ENCODE data around the gene AK5.

AK5 gene

DNA sequence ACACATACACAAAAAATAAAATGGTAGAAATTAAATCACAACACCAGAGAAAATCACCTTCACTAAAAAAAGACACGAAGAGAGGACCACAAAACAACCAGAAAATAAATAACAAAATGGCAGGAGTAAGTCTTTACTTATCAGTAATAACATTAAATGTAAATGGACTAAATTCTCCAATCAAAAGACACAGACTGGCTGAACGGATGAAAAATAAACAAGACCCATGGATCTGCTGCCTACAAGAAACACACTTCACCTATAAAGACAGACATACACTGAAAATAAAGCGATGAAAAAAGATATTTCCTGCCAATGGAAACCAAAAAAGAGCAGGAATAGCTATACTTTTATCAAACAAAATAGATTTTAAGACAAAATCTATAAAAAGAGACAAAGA lies 327.1 kb downstream of the AK5 start:
- DNase-seq (ENCODE audit: low spot score), result no peak
- no peak for ATAC-seq (ENCODE audit: low read depth)
- H3K4me3 ChIP-seq (ENCODE audit: severe bottlenecking), result no peak overlapping the region
- peaks cover 21% of the 10 kb centered on the region for H3K9me3 ChIP-seq (ENCODE audit: severe bottlenecking)
- H3K36me3 ChIP-seq (ENCODE audit: low read depth), result peaks cover 36% of the 10 kb centered on the region
- H3K27ac ChIP-seq (ENCODE audit: poor library complexity, severe bottlenecking), result no peak overlapping the region
- no peaks in the 10 kb centered on the region for H3K27me3 ChIP-seq (ENCODE audit: insufficient read depth, poor library complexity, severe bottlenecking)
- TF ChIP-seq, protein P1, sequence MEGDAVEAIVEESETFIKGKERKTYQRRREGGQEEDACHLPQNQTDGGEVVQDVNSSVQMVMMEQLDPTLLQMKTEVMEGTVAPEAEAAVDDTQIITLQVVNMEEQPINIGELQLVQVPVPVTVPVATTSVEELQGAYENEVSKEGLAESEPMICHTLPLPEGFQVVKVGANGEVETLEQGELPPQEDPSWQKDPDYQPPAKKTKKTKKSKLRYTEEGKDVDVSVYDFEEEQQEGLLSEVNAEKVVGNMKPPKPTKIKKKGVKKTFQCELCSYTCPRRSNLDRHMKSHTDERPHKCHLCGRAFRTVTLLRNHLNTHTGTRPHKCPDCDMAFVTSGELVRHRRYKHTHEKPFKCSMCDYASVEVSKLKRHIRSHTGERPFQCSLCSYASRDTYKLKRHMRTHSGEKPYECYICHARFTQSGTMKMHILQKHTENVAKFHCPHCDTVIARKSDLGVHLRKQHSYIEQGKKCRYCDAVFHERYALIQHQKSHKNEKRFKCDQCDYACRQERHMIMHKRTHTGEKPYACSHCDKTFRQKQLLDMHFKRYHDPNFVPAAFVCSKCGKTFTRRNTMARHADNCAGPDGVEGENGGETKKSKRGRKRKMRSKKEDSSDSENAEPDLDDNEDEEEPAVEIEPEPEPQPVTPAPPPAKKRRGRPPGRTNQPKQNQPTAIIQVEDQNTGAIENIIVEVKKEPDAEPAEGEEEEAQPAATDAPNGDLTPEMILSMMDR (IDR thresholded peaks at IDR 0.05; ENCODE audit: poor library complexity, severe bottlenecking), result no peak
- H3K4me1 ChIP-seq (ENCODE audit: insufficient read depth, poor library complexity, severe bottlenecking), result no peaks in the 10 kb centered on the region

Data from RWPE2 (cell line).